T-helper 22 cell (primary cell): ENCODE results near the gene CD68.

Source experiments
- DNase-seq: peaks from one replicate; pipeline ENCODE4 v3.0.0-alpha.2; 2020; ENCODE audit warnings: low read depth

Gene CD68

DNA sequence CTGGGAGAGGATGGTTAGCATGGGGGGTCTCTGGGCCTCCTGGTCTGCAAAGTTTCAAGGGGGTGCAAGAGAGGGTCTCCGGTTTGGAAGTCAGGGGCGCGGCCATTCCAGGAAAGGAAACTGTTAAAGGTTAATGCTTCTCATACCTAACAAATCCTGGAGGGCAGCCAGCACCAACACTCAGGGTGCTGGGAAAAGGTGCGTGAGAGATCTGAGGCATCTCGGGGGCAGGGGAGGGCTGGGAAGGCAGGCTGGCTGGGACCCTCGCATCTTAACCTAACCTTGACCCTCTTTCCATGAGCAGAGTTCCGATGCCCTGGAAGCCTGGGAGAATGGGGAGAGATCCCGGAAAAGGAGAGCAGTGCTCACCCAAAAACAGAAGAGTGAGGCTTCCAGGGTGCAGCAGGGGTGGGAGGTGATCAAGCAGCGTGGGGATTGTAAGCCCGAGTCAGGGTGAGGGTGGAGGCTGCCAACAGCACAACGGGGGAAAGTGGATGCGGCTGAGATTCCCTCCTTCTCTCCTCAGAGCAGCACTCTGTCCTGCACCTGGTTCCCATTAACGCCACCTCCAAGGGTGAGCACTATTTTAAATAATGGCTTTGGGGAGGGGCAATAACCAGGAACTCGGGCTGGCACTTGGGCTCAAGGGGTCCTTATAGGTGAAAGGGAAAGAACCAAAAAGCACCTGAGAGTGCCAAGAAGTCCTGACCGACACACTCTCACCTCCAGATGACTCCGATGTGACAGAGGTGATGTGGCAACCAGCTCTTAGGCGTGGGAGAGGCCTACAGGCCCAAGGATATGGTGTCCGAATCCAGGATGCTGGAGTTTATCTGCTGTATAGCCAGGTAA, 19.9 kb upstream of the CD68 start:
- no peak for DNase-seq

DNA sequence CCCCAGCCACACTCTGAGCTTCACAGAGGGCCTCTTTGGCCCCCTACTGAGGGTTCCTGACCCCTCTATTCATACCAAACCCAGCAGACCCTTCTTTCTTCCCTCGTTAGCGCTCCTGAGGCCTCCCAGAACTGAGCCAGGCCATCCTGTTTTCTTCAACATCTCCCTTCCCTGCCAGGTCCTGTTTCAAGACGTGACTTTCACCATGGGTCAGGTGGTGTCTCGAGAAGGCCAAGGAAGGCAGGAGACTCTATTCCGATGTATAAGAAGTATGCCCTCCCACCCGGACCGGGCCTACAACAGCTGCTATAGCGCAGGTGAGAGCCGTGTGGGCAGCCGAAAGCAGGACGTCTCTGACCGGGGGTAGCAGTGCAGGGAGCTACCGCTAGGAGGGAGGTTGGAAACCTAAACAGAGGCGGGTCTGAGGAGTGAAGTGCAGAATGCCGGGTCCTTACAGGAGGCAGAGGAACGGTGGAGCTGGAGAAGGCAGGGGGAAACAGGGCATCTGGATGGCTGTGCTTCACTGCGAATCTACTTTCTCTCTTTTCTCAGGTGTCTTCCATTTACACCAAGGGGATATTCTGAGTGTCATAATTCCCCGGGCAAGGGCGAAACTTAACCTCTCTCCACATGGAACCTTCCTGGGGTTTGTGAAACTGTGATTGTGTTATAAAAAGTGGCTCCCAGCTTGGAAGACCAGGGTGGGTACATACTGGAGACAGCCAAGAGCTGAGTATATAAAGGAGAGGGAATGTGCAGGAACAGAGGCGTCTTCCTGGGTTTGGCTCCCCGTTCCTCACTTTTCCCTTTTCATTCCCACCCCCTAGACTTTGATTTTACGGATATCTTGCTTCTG, 19.0 kb upstream of the CD68 start:
- DNase-seq: no peak

GRCh38 chr17:7561028-7561575, 18.3 kb upstream of the CD68 start:
- peak; percentile 64 for DNase-seq

GRCh38 chr17:7561589-7562207, 17.7 kb upstream of the CD68 start, which contains the start of gene SENP3:
TSS of gene SENP3 (plus strand) at chr17:7561919. CDS start at chr17:7563077, 1,158 bp downstream.
- peak; percentile 90 for DNase-seq

GRCh38 chr17:7562208-7562605, 17.2 kb upstream of the CD68 start:
- DNase-seq: no peak

- no peak for DNase-seq
Measured at GRCh38 chr17:7563115-7563869, 16.1 kb upstream of the CD68 start.

DNA sequence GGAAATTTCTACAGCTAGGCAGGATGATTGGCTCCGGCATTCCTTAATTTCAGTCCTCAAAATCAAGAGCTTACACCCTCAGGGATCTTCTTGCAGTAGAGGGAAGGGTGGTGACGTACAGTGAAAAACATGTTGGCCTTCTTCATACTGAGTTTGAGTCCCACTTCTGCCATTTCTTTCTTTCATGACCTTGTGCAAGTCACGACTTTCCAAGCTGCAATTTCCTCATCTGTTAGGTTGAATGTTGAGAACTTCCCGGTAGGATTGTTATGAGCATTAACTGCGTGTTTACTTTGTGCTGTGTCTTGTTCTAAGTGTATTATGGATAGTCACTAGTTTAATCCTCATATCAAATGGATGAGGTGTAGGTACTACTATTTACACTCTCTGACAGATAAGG, 9.9 kb upstream of the CD68 start:
- no peak for DNase-seq

DNA sequence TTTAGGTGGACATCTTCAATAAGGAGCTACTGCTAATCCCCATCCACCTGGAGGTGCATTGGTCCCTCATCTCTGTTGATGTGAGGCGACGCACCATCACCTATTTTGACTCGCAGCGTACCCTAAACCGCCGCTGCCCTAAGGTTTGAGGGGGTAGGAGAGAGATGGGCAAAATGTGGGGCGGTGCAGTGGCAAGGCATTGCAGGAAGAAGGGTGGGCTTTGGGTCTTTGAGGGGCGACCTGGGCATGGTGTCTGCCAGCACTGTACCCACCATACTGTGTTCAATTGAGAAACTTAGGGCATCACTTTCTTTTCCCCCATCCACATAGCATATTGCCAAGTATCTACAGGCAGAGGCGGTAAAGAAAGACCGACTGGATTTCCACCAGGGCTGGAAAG, 9.1 kb upstream of the CD68 start:
- DNase-seq: no peak

DNA sequence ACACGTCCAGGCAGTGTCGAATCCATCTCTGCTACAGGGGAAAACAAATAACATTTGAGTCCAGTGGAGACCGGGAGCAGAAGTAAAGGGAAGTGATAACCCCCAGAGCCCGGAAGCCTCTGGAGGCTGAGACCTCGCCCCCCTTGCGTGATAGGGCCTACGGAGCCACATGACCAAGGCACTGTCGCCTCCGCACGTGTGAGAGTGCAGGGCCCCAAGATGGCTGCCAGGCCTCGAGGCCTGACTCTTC, 7.2 kb upstream of the CD68 start:
- no peak for DNase-seq

GRCh38 chr17:7572588-7573323, 6.7 kb upstream of the CD68 start:
- DNase-seq: peak; percentile 99

- DNase-seq: peak; percentile 90
Measured at GRCh38 chr17:7573324-7574080, 5.9 kb upstream of the CD68 start.

DNA sequence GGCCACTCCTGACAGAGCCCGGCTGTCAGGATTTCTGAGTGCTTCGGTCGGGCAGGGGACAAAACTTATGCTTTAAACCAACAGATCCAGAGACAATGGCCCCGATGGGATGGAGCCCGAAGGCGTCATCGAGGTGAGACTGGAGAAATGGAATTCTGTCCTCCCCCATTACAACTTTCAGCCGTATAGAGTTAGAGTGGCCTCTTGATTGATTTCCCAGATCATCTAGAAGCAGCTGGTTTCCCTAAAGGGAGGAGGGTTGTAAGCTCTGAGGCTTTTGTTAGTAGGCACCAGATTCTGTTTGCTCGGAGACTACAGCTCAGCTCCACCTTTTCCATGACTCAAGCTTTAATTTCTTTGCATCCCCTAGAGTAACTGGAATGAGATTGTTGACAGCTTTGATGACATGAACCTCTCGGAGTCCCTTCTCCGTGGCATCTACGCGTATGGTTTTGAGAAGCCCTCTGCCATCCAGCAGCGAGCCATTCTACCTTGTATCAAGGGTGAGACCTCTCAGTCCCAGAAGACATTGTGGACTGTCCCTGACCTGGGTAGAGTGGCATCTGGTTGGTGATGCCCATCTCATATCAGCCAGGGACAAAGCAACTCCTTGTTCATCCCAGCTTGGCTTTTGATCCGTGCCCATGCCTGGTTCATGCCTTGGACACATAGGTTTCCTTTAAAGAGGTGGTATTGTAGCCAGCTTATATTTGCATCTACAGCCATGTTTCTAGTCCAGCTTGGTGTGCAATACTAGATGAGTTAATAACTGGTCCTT, 5.1 kb upstream of the CD68 start:
- DNase-seq: no peak

GRCh38 chr17:7575481-7575883, 4.0 kb upstream of the CD68 start:
- DNase-seq: no peak

DNA sequence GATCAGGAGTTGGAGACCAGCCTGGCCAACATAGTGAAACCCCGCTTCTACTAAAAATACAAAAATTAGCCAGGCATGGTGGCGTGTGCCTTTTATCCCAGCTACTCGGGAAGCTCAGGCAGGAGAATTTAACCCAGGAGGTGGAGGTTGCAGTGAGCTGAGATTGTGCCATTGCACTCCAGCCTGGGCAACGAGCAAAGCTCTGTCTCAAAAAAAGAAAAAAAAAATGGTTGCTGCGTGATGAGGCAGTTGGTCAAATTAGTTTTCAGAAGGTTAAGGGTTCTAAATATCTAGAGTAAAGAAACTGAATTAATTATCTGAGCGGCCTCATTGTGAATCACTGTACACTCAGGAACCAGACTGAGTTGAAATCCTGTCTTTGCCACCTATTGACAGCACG, 3.5 kb upstream of the CD68 start:
- no peak for DNase-seq

DNA sequence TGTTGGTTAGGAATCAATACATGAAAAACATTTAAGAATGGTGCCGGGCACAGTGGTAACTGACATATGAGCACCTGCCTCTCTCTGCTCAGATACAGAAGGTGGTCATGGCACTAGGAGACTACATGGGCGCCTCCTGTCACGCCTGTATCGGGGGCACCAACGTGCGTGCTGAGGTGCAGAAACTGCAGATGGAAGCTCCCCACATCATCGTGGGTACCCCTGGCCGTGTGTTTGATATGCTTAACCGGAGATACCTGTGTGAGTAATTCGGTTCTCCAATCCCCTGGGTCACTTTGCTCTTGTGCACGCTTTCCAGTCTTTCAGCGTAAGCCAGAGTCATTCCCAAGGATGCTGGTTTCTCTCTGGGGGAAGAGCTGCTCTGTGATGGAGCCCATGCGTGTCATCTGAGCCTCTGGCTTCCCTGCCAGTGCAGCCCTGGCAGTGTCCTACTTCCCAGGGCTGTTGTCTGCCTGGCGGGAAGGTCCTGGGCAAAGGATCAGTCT, 3.0 kb upstream of the CD68 start:
- DNase-seq: no peak

- DNase-seq: no peak
Measured at GRCh38 chr17:7577327-7578199, 1.9 kb upstream of the CD68 start.

- no peak for DNase-seq
Measured at GRCh38 chr17:7579834-7580603, 581 bp downstream of the CD68 start.
